IPS-18c (cell line): ENCODE measurements around the gene NT5C3B.
"Not testable (repeated sequence)": the region's sequence is repeated elsewhere in the genome, so short reads cannot be mapped to it uniquely, and the experiment has no call there.

Experiments used
- H3K4me3 ChIP-seq: 2 replicates; pipeline ENCODE4 v1.7.0; 2013; ENCODE audit warnings: low read depth, mild to moderate bottlenecking, low read length, moderate library complexity; ENCODE audit not compliant: insufficient read depth
- H3K9me3 ChIP-seq: one replicate; pipeline ENCODE4 v1.6.1; 2013; ENCODE audit warnings: mild to moderate bottlenecking, low read length, moderate library complexity; ENCODE audit not compliant: control insufficient read depth, insufficient read depth

NT5C3B gene

GRCh38 chr17:41776262-41776900 is 59.7 kb downstream of the NT5C3B start:
- not testable (repeated sequence) for H3K4me3 ChIP-seq, H3K9me3 ChIP-seq

DNA sequence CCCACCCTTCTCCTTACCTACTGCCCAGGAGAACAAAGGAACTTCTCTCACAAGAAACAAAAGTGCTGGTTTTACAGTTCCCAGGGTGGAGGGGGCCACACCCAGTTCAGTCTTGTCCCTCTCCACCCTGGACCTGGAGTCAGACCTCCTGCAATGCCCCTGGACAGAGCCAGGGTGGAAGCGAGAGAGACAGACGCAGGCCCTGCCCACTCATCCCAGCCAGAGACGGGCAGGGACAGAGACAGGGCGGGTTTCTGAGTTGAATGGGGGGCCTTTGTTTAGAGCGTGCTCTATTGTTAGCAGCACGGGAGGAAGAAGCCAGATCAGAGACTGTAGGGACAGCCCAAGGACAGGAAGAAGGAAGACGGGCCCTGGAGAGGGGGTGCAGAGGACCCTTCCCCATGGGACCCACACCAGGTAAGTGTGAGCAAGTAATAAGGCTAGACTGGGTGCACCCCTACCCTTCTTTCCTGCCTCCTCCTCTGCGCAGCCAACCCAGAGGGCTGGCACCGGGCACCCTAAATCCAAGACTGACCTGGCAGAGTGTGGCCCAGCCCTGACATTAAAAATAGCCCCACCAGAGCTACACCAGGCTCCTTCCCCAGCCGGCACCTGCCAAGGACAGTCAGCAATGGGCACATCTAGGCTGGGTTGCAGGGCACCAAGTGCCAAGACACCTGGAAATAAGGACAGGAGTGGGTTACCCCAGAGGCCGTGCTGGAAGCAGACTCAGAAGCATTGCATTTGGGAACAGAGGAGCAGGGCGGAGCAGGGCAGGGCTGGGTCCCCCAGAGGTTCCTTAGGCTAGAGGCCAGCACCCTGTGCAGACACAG is 60.4 kb downstream of the NT5C3B start:
- Histone ChIP-seq H3K9me3 (no peaks in the 10 kb centered on the region), H3K4me3 (no peak overlapping the region; the same call in 1 of the 2 replicates)
